GM23338 (cell line): ENCODE data around the gene HSPA9. TPM values are rescaled to one million over a fixed set of nuclear protein-coding genes. Genes with fewer than 3 reads are reported as not detected.

Experiments used
- ATAC-seq: fragments of 200-7000 bp; cut with Tn5 transposase; 3 replicates; pipeline ENCODE4 v1.9.1; 2020
- DNase-seq: peaks from one replicate; pipeline ENCODE4 v3.0.0-alpha.2; 2015; ENCODE audit warnings: low spot score
- H2AFZ ChIP-seq: fragments of 200-600 bp; sonication (generic); 2 replicates; pipeline ENCODE4 v1.8.0; 2016; ENCODE audit warnings: antibody characterized with exemption, mild to moderate bottlenecking, moderate library complexity
- H3F3A ChIP-seq: fragments of 200-600 bp; sonication (generic); replicated peaks from 2 replicates; pipeline ENCODE4 v1.8.0; 2017; ENCODE audit warnings: antibody characterized with exemption, mixed run types, low read depth
- H3K27ac ChIP-seq: fragments of 200-600 bp; sonication (generic); 2 replicates; pipeline ENCODE4 v1.6.1; 2016; ENCODE audit warnings: low read depth
- H3K27me3 ChIP-seq: fragments of 200-600 bp; sonication (generic); 2 replicates; pipeline ENCODE4 v1.8.0; 2016; ENCODE audit warnings: mild to moderate bottlenecking, mixed run types, moderate library complexity; ENCODE audit not compliant: insufficient read depth
- H3K36me3 ChIP-seq: fragments of 200-600 bp; sonication (generic); 2 replicates; pipeline ENCODE4 v1.8.0; 2016; ENCODE audit warnings: mild to moderate bottlenecking; ENCODE audit not compliant: insufficient read depth
- H3K4me1 ChIP-seq: fragments of 200-600 bp; sonication (generic); 2 replicates; pipeline ENCODE4 v1.8.0; 2016; ENCODE audit warnings: mild to moderate bottlenecking, moderate library complexity; ENCODE audit not compliant: insufficient read depth
- H3K4me2 ChIP-seq: fragments of 200-600 bp; sonication (generic); 2 replicates; pipeline ENCODE4 v1.7.1; 2017; ENCODE audit warnings: mixed run types
- H3K4me3 ChIP-seq: fragments of 200-600 bp; sonication (generic); 2 replicates; pipeline ENCODE4 v1.6.1; 2016; ENCODE audit warnings: mixed run types
- H3K79me2 ChIP-seq: fragments of 200-600 bp; sonication (generic); replicated peaks from 2 replicates; pipeline ENCODE4 v1.8.0; 2017; ENCODE audit warnings: mild to moderate bottlenecking; ENCODE audit not compliant: insufficient read depth
- H3K9me2 ChIP-seq: fragments of 200-600 bp; sonication (generic); 2 replicates; pipeline ENCODE4 v1.8.0; 2017; ENCODE audit not compliant: insufficient read depth
- H4K20me1 ChIP-seq: fragments of 200-600 bp; sonication (generic); replicated peaks from 2 replicates; pipeline ENCODE4 v1.8.0; 2017; ENCODE audit warnings: mild to moderate bottlenecking; ENCODE audit not compliant: insufficient read depth
- H3K27ac Mint-ChIP-seq: 2 replicates; pipeline ENCODE4 v1.8.0; 2020; ENCODE audit warnings: inconsistent platforms, mild to moderate bottlenecking, moderate library complexity, mixed read lengths
- H3K27me3 Mint-ChIP-seq: 3 replicates; pipeline ENCODE4 v1.8.0; 2022; ENCODE audit warnings: low read depth, mild to moderate bottlenecking, moderate library complexity, mixed read lengths, inconsistent platforms; ENCODE audit not compliant: insufficient read depth, poor library complexity
- H3K36me3 Mint-ChIP-seq: 3 replicates; pipeline ENCODE4 v1.8.0; 2021; ENCODE audit warnings: low read depth, mild to moderate bottlenecking, inconsistent platforms, moderate library complexity, mixed read lengths
- H3K4me1 Mint-ChIP-seq: 3 replicates; pipeline ENCODE4 v1.8.0; 2020; ENCODE audit warnings: mild to moderate bottlenecking, inconsistent platforms, mixed read lengths
- H3K4me3 Mint-ChIP-seq: 3 replicates; pipeline ENCODE4 v1.8.0; 2021; ENCODE audit warnings: moderate library complexity, mild to moderate bottlenecking, inconsistent platforms, mixed read lengths
- H3K9me3 Mint-ChIP-seq: 3 replicates; pipeline ENCODE4 v1.8.0; 2020; ENCODE audit warnings: moderate library complexity, mild to moderate bottlenecking, inconsistent platforms, mixed read lengths
- CREB1 ChIP-seq: fragments of 250-450 bp; sonication (Bioruptor Pico); IDR thresholded peaks from 2 replicates; pipeline ENCODE4 v1.5.0; 2020; ENCODE audit warnings: low read depth, mild to moderate bottlenecking, moderate library complexity
- EZH2phosphoT487 ChIP-seq: fragments of 200-600 bp; sonication (generic); IDR thresholded peaks from one replicate; pipeline ENCODE4 v1.8.1; 2018; ENCODE audit warnings: antibody characterized with exemption; ENCODE audit not compliant: unreplicated experiment
- JUNB ChIP-seq: IDR thresholded peaks from one replicate; pipeline ENCODE4 v1.6.1; 2016; ENCODE audit warnings: antibody characterized with exemption; ENCODE audit not compliant: unreplicated experiment
- NANOG ChIP-seq: IDR thresholded peaks from 2 replicates; pipeline ENCODE4 v1.6.1; 2016; ENCODE audit warnings: antibody characterized with exemption, borderline replicate concordance
- POLR2AphosphoS5 ChIP-seq: IDR thresholded peaks from 2 replicates; pipeline ENCODE4 v1.6.1; 2016; ENCODE audit warnings: antibody characterized with exemption, low read depth
- STAT1 ChIP-seq: IDR thresholded peaks from one replicate; pipeline ENCODE4 v1.6.1; 2016; ENCODE audit warnings: antibody characterized with exemption; ENCODE audit not compliant: unreplicated experiment
- ZNF114 ChIP-seq: fragments of 250-450 bp; sonication (Bioruptor Pico); IDR thresholded peaks from 2 replicates; pipeline ENCODE4 v1.5.0; 2020; ENCODE audit warnings: mild to moderate bottlenecking, moderate library complexity
- ZNF331 ChIP-seq: fragments of 250-450 bp; sonication (Bioruptor Pico); IDR thresholded peaks from 2 replicates; pipeline ENCODE4 v1.5.0; 2020; ENCODE audit warnings: low read depth, mild to moderate bottlenecking, moderate library complexity
- polyA plus RNA-seq: library from polyadenylated mRNA; unstranded; fragments of >200 nt; fragmentation: Nextera tagmentation; extraction: Ambion mirVana; gene quantifications from 2 replicates; pipeline ENCODE4 v1.2.1, GENCODE V29; 2016
- total RNA-seq: library from RNA; depleted of rRNA; stranded (reverse); fragments of >200 nt; shearing (Covaris generic); gene quantifications from 2 replicates; pipeline ENCODE4 v1.2.3, GENCODE V29; 2014
- TF ChIP-seq, protein P1 (sequence below): IDR thresholded peaks from one replicate; pipeline ENCODE4 v1.6.1; 2018; ENCODE audit warnings: antibody characterized with exemption; ENCODE audit not compliant: unreplicated experiment
- TF ChIP-seq, protein P2 (sequence below), 2 experiments: fragments of 200-600 bp in 1 of 2; sonication (generic) in 1 of 2; conservative IDR thresholded peaks; 2 replicates each; pipeline versions ENCODE4 v1.5.1 to v1.6.1; 2016 to 2017; ENCODE audit warnings: antibody characterized with exemption in 2 of 2, low read depth in 2 of 2, mild to moderate bottlenecking in 2 of 2, moderate library complexity in 1 of 2
- TF ChIP-seq, protein P3 (sequence below): IDR thresholded peaks from 2 replicates; pipeline ENCODE4 v1.6.1; 2016; ENCODE audit warnings: antibody characterized with exemption

The HSPA9 gene
- total and polyA plus RNA-seq, 2 experiments from 2014 or later, result 302 to 751 TPM

DNA sequence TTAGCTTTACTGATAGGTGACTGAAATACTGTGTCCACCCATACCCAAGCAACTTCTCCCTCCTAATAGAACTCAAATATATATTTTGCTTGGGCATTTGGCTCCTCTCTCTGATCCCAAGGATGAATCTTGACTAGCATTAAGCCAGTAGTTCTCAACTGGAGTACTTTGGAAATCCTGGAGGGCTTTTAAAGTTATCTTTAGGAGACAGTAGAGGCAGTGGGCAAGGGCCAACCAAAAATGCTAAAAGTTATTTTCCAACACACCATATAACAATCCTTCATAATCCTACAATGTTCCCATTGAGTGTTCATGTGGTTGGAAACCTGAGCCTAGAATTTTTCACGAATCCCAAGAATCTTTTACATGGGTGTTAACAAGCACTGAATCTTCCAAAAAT lies 21.1 kb downstream of the HSPA9 start:
- H4K20me1 ChIP-seq, result peaks cover 44% of the 10 kb centered on the region
- DNase-seq (no peak), ATAC-seq (no peak)
- no peak overlapping the region for H3K27ac ChIP-seq
- peaks cover 22% of the 10 kb centered on the region for H3K79me2 ChIP-seq
- Mint-ChIP-seq H3K4me3 (no peak overlapping the region), H3K4me1 (no peaks in the 10 kb centered on the region), H3K27me3 (peaks cover 11% of the 10 kb centered on the region), H3K9me3 (no peaks in the 10 kb centered on the region), H3K27ac (no peak overlapping the region), H3K36me3 (peaks cover 72% of the 10 kb centered on the region)
- H3K4me1 ChIP-seq, result no peaks in the 10 kb centered on the region
- peaks cover 46% of the 10 kb centered on the region for H3K36me3 ChIP-seq
- no peak overlapping the region for H2AFZ ChIP-seq
- H3K27me3 ChIP-seq, result no peaks in the 10 kb centered on the region
- TF ChIP-seq, protein P1, sequence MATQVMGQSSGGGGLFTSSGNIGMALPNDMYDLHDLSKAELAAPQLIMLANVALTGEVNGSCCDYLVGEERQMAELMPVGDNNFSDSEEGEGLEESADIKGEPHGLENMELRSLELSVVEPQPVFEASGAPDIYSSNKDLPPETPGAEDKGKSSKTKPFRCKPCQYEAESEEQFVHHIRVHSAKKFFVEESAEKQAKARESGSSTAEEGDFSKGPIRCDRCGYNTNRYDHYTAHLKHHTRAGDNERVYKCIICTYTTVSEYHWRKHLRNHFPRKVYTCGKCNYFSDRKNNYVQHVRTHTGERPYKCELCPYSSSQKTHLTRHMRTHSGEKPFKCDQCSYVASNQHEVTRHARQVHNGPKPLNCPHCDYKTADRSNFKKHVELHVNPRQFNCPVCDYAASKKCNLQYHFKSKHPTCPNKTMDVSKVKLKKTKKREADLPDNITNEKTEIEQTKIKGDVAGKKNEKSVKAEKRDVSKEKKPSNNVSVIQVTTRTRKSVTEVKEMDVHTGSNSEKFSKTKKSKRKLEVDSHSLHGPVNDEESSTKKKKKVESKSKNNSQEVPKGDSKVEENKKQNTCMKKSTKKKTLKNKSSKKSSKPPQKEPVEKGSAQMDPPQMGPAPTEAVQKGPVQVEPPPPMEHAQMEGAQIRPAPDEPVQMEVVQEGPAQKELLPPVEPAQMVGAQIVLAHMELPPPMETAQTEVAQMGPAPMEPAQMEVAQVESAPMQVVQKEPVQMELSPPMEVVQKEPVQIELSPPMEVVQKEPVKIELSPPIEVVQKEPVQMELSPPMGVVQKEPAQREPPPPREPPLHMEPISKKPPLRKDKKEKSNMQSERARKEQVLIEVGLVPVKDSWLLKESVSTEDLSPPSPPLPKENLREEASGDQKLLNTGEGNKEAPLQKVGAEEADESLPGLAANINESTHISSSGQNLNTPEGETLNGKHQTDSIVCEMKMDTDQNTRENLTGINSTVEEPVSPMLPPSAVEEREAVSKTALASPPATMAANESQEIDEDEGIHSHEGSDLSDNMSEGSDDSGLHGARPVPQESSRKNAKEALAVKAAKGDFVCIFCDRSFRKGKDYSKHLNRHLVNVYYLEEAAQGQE, result no peak
- TF ChIP-seq CREB1 (CRISPR knock-in tag) (no peak), NANOG (no peak), ZNF114 (CRISPR knock-in tag) (no peak), POLR2AphosphoS5 (no peak; the same call in 1 of the 2 replicates), ZNF331 (CRISPR knock-in tag) (no peak), JUNB (no peak), STAT1 (no peak), EZH2phosphoT487 (no peak)
- TF ChIP-seq, protein P2, sequence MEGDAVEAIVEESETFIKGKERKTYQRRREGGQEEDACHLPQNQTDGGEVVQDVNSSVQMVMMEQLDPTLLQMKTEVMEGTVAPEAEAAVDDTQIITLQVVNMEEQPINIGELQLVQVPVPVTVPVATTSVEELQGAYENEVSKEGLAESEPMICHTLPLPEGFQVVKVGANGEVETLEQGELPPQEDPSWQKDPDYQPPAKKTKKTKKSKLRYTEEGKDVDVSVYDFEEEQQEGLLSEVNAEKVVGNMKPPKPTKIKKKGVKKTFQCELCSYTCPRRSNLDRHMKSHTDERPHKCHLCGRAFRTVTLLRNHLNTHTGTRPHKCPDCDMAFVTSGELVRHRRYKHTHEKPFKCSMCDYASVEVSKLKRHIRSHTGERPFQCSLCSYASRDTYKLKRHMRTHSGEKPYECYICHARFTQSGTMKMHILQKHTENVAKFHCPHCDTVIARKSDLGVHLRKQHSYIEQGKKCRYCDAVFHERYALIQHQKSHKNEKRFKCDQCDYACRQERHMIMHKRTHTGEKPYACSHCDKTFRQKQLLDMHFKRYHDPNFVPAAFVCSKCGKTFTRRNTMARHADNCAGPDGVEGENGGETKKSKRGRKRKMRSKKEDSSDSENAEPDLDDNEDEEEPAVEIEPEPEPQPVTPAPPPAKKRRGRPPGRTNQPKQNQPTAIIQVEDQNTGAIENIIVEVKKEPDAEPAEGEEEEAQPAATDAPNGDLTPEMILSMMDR (conservative IDR thresholded peaks at IDR 0.05; ENCODE audit: low read depth in 2 of 2), result no peak
- TF ChIP-seq, protein P3, sequence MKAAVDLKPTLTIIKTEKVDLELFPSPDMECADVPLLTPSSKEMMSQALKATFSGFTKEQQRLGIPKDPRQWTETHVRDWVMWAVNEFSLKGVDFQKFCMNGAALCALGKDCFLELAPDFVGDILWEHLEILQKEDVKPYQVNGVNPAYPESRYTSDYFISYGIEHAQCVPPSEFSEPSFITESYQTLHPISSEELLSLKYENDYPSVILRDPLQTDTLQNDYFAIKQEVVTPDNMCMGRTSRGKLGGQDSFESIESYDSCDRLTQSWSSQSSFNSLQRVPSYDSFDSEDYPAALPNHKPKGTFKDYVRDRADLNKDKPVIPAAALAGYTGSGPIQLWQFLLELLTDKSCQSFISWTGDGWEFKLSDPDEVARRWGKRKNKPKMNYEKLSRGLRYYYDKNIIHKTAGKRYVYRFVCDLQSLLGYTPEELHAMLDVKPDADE, result no peak
- H3K4me2 ChIP-seq, result no peak overlapping the region
- peaks cover 57% of the 10 kb centered on the region for H3F3A ChIP-seq
- no peaks in the 10 kb centered on the region for H3K9me2 ChIP-seq
- H3K4me3 ChIP-seq, result no peak overlapping the region
